SK-N-SH (cell line): ENCODE results near the gene PTK7. TPM values are rescaled to one million over a fixed set of nuclear protein-coding genes. Genes with fewer than 3 reads are reported as not detected.

Experiments used
- CTCF ChIA-PET: fragments of 300-600, 350-600 bp; formaldehyde crosslinking; extraction: SDS; loops from one replicate; lab custom pipeline; 2021; lab: Yijun Ruan, JAX
- POLR2A ChIA-PET: fragments of 350-600 bp; sonication (Branson Sonifier 250); formaldehyde crosslinking; extraction: SDS; loops from one replicate; lab custom pipeline; 2020; ENCODE audit warnings: antibody characterized with exemption, inconsistent platforms; lab: Yijun Ruan, JAX
- DNase-seq: peaks from one replicate; pipeline ENCODE4 v3.0.0; 2012
- H2AFZ ChIP-seq: fragments of 200-600 bp; sonication (generic); 2 replicates; pipeline ENCODE4 v1.8.1; 2016; ENCODE audit warnings: antibody characterized with exemption, mild to moderate bottlenecking, low read depth
- H3F3A ChIP-seq: fragments of 200-600 bp; sonication (generic); replicated peaks from 2 replicates; pipeline ENCODE3; 2016; ENCODE audit warnings: antibody characterized with exemption, mild to moderate bottlenecking; ENCODE audit not compliant: insufficient read depth
- H3K27ac ChIP-seq, 2 experiments: fragments of 200-500 bp in 1 of 2; fragments of 200-600 bp in 1 of 2; sonication (Bioruptor generic) in 1 of 2; sonication (generic), shearing (Covaris generic) in 1 of 2; 2 replicates each; pipeline versions ENCODE4 v1.5.1 to v1.6.1; 2014 to 2016; ENCODE audit warnings: low read depth in 2 of 2, inconsistent platforms in 1 of 2, low read length in 1 of 2, mild to moderate bottlenecking in 1 of 2, mixed read lengths in 1 of 2
- H3K27me3 ChIP-seq: fragments of 200-600 bp; sonication (generic), shearing (Covaris generic); 2 replicates; pipeline ENCODE4 v1.6.1; 2016; ENCODE audit warnings: mixed run types; ENCODE audit not compliant: insufficient read depth
- H3K36me3 ChIP-seq, 2 experiments: fragments of 200-500 bp in 1 of 2; fragments of 200-600 bp in 1 of 2; sonication (Bioruptor generic) in 1 of 2; sonication (generic) in 1 of 2; replicated peaks in 1 of 2; 2 replicates each; pipeline versions ENCODE3 to v1.5.1; 2014 to 2016; ENCODE audit warnings: low read length in 1 of 2, mild to moderate bottlenecking in 1 of 2; ENCODE audit not compliant: insufficient read depth in 2 of 2, control insufficient read depth in 1 of 2
- H3K4me1 ChIP-seq, 2 experiments: fragments of 200-500 bp in 1 of 2; fragments of 200-600 bp in 1 of 2; sonication (Bioruptor generic) in 1 of 2; sonication (generic), shearing (Covaris generic) in 1 of 2; 2 replicates each; pipeline versions ENCODE4 v1.5.1 to v1.6.1; 2014 to 2016; ENCODE audit warnings: low read depth in 1 of 2, low read length in 1 of 2, mixed run types in 1 of 2; ENCODE audit not compliant: insufficient read depth in 2 of 2, control insufficient read depth in 1 of 2
- H3K4me2 ChIP-seq: fragments of 200-600 bp; sonication (generic), shearing (Covaris generic); 2 replicates; pipeline ENCODE4 v1.6.1; 2017; ENCODE audit warnings: mixed run types
- H3K4me3 ChIP-seq, 2 experiments: fragments of 200-500 bp in 1 of 2; fragments of 200-600 bp in 1 of 2; sonication (Bioruptor generic) in 1 of 2; sonication (generic), shearing (Covaris generic) in 1 of 2; 2 replicates each; pipeline versions ENCODE4 v1.5.1 to v1.8.1; 2014 to 2016; ENCODE audit warnings: low read depth in 2 of 2, inconsistent platforms in 1 of 2, low read length in 1 of 2, mild to moderate bottlenecking in 1 of 2, mixed read lengths in 1 of 2, moderate library complexity in 1 of 2
- H3K79me2 ChIP-seq: fragments of 200-600 bp; sonication (generic); 2 replicates; pipeline ENCODE4 v1.8.1; 2017; ENCODE audit warnings: mild to moderate bottlenecking; ENCODE audit not compliant: insufficient read depth
- H3K9ac ChIP-seq: fragments of 200-600 bp; sonication (generic); 2 replicates; pipeline ENCODE4 v1.6.1; 2017; ENCODE audit warnings: mixed run types
- H3K9me2 ChIP-seq: fragments of 200-600 bp; sonication (generic); 2 replicates; pipeline ENCODE4 v1.6.1; 2017; ENCODE audit warnings: mixed run types
- H3K9me3 ChIP-seq: fragments of 200-600 bp; sonication (generic); 2 replicates; pipeline ENCODE4 v1.6.1; 2017; ENCODE audit warnings: mixed run types, mild to moderate bottlenecking, moderate library complexity
- H4K20me1 ChIP-seq: fragments of 200-600 bp; sonication (generic); 2 replicates; pipeline ENCODE4 v1.6.1; 2017; ENCODE audit warnings: mild to moderate bottlenecking, mixed run types; ENCODE audit not compliant: insufficient read depth
- EP300 ChIP-seq, 2 experiments: IDR thresholded peaks; 2 replicates each; pipeline versions ENCODE4 v1.4.0 to v1.6.1; 2012; ENCODE audit warnings: borderline replicate concordance in 1 of 2, low read depth in 1 of 2, low read length in 1 of 2
- EZH2phosphoT487 ChIP-seq: fragments of 200-600 bp; sonication (generic); IDR thresholded peaks from 2 replicates; pipeline ENCODE4 v1.6.1; 2017; ENCODE audit warnings: low read depth, mixed run types, mild to moderate bottlenecking, antibody characterized with exemption, moderate library complexity, borderline replicate concordance
- GABPA ChIP-seq: IDR thresholded peaks from 2 replicates; pipeline ENCODE4 v1.4.0; 2012; ENCODE audit warnings: low read depth, mild to moderate bottlenecking
- GATA2 ChIP-seq: sonication (generic); formaldehyde crosslinking; IDR thresholded peaks from 2 replicates; pipeline ENCODE4 v1.5.0; 2020; ENCODE audit warnings: mild to moderate bottlenecking, missing genetic modification reagents
- JUND ChIP-seq: IDR thresholded peaks from 2 replicates; pipeline ENCODE4 v1.4.0; 2012
- NFIC ChIP-seq: IDR thresholded peaks from 2 replicates; pipeline ENCODE4 v1.4.0; 2012; ENCODE audit warnings: borderline replicate concordance
- PBX3 ChIP-seq: IDR thresholded peaks from 2 replicates; pipeline ENCODE4; 2012
- RAD21 ChIP-seq: IDR thresholded peaks from 2 replicates; pipeline ENCODE4 v1.6.1; 2012; ENCODE audit warnings: mild to moderate bottlenecking, low read length
- RCOR1 ChIP-seq: fragments of 150-350 bp; IDR thresholded peaks from 2 replicates; pipeline ENCODE4 v1.6.1; 2017; ENCODE audit warnings: antibody characterized with exemption, low read length
- RFX5 ChIP-seq: IDR thresholded peaks from 2 replicates; pipeline ENCODE4 v1.6.1; 2012; ENCODE audit warnings: mild to moderate bottlenecking, improper control_type of control experiment, low read length
- TCF12 ChIP-seq: IDR thresholded peaks from 2 replicates; pipeline ENCODE4 v1.4.0; 2012
- TEAD4 ChIP-seq: IDR thresholded peaks from 2 replicates; pipeline ENCODE4 v1.4.0; 2012; ENCODE audit warnings: mild to moderate bottlenecking, borderline replicate concordance; ENCODE audit not compliant: insufficient read depth
- YY1 ChIP-seq: IDR thresholded peaks from 2 replicates; pipeline ENCODE4 v1.4.0; 2012; ENCODE audit warnings: low read depth, mild to moderate bottlenecking
- polyA plus RNA-seq, 3 experiments: library from polyadenylated mRNA; depleted of rRNA; stranded (reverse); fragments of >200 nt; gene quantifications; 2 replicates each; pipeline ENCODE4 v1.2.3, GENCODE V29; 2012
- TF ChIP-seq, protein P1 (sequence below): IDR thresholded peaks from 2 replicates; pipeline ENCODE4 v1.6.1; 2012; ENCODE audit warnings: mild to moderate bottlenecking, low read depth, low read length, moderate library complexity

Gene PTK7
- polyA plus RNA-seq, 1 of the 3 experiments (the other 2 are of a cell fraction), result 105 TPM

- 0 out of 4 replicates have a peak, but pooled peaks of 1 of the 2 experiments have one; percentile 5 for TF ChIP-seq EP300 (IDR thresholded peaks at IDR 0.05; ENCODE audit: borderline replicate concordance in 1 of 2, low read depth in 1 of 2, low read length in 1 of 2)
- TF ChIP-seq TEAD4, result no peak
- TF ChIP-seq YY1, result no peak
- TF ChIP-seq NFIC, result no peak
- TF ChIP-seq PBX3, result peak; percentile 58
- TF ChIP-seq, protein P1, sequence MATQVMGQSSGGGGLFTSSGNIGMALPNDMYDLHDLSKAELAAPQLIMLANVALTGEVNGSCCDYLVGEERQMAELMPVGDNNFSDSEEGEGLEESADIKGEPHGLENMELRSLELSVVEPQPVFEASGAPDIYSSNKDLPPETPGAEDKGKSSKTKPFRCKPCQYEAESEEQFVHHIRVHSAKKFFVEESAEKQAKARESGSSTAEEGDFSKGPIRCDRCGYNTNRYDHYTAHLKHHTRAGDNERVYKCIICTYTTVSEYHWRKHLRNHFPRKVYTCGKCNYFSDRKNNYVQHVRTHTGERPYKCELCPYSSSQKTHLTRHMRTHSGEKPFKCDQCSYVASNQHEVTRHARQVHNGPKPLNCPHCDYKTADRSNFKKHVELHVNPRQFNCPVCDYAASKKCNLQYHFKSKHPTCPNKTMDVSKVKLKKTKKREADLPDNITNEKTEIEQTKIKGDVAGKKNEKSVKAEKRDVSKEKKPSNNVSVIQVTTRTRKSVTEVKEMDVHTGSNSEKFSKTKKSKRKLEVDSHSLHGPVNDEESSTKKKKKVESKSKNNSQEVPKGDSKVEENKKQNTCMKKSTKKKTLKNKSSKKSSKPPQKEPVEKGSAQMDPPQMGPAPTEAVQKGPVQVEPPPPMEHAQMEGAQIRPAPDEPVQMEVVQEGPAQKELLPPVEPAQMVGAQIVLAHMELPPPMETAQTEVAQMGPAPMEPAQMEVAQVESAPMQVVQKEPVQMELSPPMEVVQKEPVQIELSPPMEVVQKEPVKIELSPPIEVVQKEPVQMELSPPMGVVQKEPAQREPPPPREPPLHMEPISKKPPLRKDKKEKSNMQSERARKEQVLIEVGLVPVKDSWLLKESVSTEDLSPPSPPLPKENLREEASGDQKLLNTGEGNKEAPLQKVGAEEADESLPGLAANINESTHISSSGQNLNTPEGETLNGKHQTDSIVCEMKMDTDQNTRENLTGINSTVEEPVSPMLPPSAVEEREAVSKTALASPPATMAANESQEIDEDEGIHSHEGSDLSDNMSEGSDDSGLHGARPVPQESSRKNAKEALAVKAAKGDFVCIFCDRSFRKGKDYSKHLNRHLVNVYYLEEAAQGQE, result no peak
- no peak for TF ChIP-seq GABPA
- TF ChIP-seq RFX5, result no peak
- TF ChIP-seq RAD21, result no peak
- TF ChIP-seq, all 33 proteins: peak for 4
These were observed 15.4 kb downstream of the PTK7 start (continued) for GRCh38 chr6:43091436-43091991.

DNA sequence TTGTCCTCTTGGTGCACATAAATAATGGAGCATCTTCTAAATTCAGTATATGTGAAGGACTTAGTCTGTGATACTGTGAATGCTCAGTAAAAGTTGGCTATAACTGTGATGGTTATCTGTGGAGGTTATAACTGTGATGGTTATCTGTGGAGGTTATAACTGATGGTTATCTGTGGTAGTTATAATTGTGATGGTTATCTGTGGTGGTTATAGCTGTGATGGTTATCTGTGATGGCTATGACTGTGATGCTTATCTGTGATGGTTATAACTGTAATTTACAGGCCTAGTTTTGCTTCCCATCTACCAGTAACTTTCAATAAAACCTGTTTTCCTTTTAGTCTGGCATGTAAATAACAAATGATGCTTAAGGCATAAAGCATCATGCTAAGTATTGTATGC is 16.5 kb downstream of the PTK7 start:
- Histone ChIP-seq H3F3A (peaks cover 37% of the 10 kb centered on the region), H3K79me2 (peaks cover 95% of the 10 kb centered on the region), H3K4me2 (peak overlapping the region; percentile 51; the same call in 1 of the 2 replicates), H3K9me2 (no peaks in the 10 kb centered on the region), H3K27ac (no peak overlapping the region; a peak in 1 of 4 replicates), H3K9ac (no peak overlapping the region), H2AFZ (no peak overlapping the region), H3K36me3 (no peaks in the 10 kb centered on the region), H3K27me3 (no peaks in the 10 kb centered on the region), H3K4me3 (no peak overlapping the region), H3K9me3 (no peaks in the 10 kb centered on the region), H4K20me1 (peaks cover 13% of the 10 kb centered on the region), H3K4me1 (peaks cover 38 to 70% of the 10 kb centered on the region in 2 experiments)
- DNase-seq, result no peak
- CTCF ChIA-PET, result no interaction called here
- POLR2A ChIA-PET, result no interaction called here
- TF ChIP-seq EZH2phosphoT487 (no peak), TCF12 (peak; percentile 64), GATA2 (CRISPR knock-in tag) (peak; percentile 78), RCOR1 (0 out of 2 replicates have a peak, but pooled peaks have one; percentile 44), JUND (peak; percentile 66), TEAD4 (no peak), PBX3 (peak; percentile 31; the same call in 1 of the 2 replicates), NFIC (peak; percentile 12; the same call in 1 of the 2 replicates)
- TF ChIP-seq, protein P1, result no peak
